GM23338 (cell line): ENCODE results near the gene IL1RL2.

ENCODE experiments used
- EZH2 ChIP-seq: fragments of 200-600 bp; sonication (generic); IDR thresholded peaks from one replicate; pipeline ENCODE4 v1.8.0; 2017; ENCODE audit warnings: antibody characterized with exemption, mild to moderate bottlenecking, low read depth; ENCODE audit not compliant: unreplicated experiment
- EZH2phosphoT487 ChIP-seq: fragments of 200-600 bp; sonication (generic); IDR thresholded peaks from one replicate; pipeline ENCODE4 v1.8.1; 2018; ENCODE audit warnings: antibody characterized with exemption; ENCODE audit not compliant: unreplicated experiment
- TF ChIP-seq, protein P1 (sequence below), 2 experiments: fragments of 200-600 bp in 1 of 2; sonication (generic) in 1 of 2; conservative IDR thresholded peaks; 2 replicates each; pipeline versions ENCODE4 v1.5.1 to v1.6.1; 2016 to 2017; ENCODE audit warnings: antibody characterized with exemption in 2 of 2, low read depth in 2 of 2, mild to moderate bottlenecking in 2 of 2, moderate library complexity in 1 of 2

DNA sequence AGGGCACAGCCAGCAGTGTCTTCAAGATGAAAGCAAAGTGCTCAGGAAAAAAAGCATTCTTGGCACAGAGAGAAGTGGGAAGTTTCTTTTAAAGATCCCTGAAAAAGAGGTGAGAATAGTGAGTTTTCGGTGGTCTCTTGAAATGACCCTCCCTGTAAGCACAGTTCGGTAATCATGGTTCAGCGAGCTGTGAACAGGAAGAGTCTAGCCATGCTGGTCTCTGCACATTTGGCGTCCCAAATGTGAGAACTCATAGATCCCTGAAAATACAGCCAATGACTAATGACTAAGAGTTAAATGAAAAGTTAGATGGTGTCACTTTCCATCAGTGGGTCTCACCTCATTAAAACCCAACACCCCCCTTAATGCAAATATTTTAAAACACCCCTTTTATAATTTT is 40.9 kb upstream of the IL1RL2 start:
- TF ChIP-seq EZH2 (no peak), EZH2phosphoT487 (no peak)
- TF ChIP-seq, protein P1, sequence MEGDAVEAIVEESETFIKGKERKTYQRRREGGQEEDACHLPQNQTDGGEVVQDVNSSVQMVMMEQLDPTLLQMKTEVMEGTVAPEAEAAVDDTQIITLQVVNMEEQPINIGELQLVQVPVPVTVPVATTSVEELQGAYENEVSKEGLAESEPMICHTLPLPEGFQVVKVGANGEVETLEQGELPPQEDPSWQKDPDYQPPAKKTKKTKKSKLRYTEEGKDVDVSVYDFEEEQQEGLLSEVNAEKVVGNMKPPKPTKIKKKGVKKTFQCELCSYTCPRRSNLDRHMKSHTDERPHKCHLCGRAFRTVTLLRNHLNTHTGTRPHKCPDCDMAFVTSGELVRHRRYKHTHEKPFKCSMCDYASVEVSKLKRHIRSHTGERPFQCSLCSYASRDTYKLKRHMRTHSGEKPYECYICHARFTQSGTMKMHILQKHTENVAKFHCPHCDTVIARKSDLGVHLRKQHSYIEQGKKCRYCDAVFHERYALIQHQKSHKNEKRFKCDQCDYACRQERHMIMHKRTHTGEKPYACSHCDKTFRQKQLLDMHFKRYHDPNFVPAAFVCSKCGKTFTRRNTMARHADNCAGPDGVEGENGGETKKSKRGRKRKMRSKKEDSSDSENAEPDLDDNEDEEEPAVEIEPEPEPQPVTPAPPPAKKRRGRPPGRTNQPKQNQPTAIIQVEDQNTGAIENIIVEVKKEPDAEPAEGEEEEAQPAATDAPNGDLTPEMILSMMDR (conservative IDR thresholded peaks at IDR 0.05; ENCODE audit: low read depth in 2 of 2), result no peak
